Endothelial cell (in vitro differentiated cells): ENCODE measurements around the gene METAP1D. TPM values are rescaled to one million over a fixed set of nuclear protein-coding genes. Genes with fewer than 3 reads are reported as not detected.
A peak's percentile ranks its signal among the peaks of the same experiment; 100 is the strongest.

Source experiments
- DNase-seq: peaks from one replicate; pipeline ENCODE4 v3.0.0; 2021; ENCODE audit warnings: low spot score
- H3K27ac Mint-ChIP-seq: one replicate; pipeline ENCODE4 v1.8.0; 2021; ENCODE audit warnings: mixed read lengths, inconsistent platforms; ENCODE audit not compliant: unreplicated experiment
- H3K27me3 Mint-ChIP-seq: one replicate; pipeline ENCODE4 v1.8.0; 2021; ENCODE audit warnings: mild to moderate bottlenecking, moderate library complexity, mixed read lengths, inconsistent platforms; ENCODE audit not compliant: unreplicated experiment
- H3K36me3 Mint-ChIP-seq: one replicate; pipeline ENCODE4 v1.8.0; 2021; ENCODE audit warnings: mild to moderate bottlenecking, low read depth, mixed read lengths, inconsistent platforms; ENCODE audit not compliant: unreplicated experiment
- H3K4me1 Mint-ChIP-seq: one replicate; pipeline ENCODE4 v1.8.0; 2021; ENCODE audit warnings: mild to moderate bottlenecking, mixed read lengths, inconsistent platforms; ENCODE audit not compliant: unreplicated experiment
- H3K4me3 Mint-ChIP-seq: one replicate; pipeline ENCODE4 v1.8.0; 2021; ENCODE audit warnings: mild to moderate bottlenecking, mixed read lengths, inconsistent platforms; ENCODE audit not compliant: unreplicated experiment
- H3K9me3 Mint-ChIP-seq: one replicate; pipeline ENCODE4 v1.8.0; 2021; ENCODE audit warnings: mixed read lengths, inconsistent platforms; ENCODE audit not compliant: unreplicated experiment
- total RNA-seq: library from RNA; stranded (reverse); fragmentation: NEBNext Ultra II Directional; extraction: Animal tissue kit (Norgen Biotek cat#: 25700); gene quantifications from one replicate; pipeline ENCODE4 v1.2.1, GENCODE V29; 2021; ENCODE audit not compliant: unreplicated experiment
- TF ChIP-seq, protein P1 (sequence below): fragments of 200-600 bp; sonication (generic); IDR thresholded peaks from one replicate; pipeline ENCODE4 v1.5.0; 2021; ENCODE audit warnings: antibody characterized with exemption; ENCODE audit not compliant: unreplicated experiment

METAP1D gene
- total RNA-seq, 1 donor from 2014 or later, result 3.6 TPM

- TF ChIP-seq, protein P1, sequence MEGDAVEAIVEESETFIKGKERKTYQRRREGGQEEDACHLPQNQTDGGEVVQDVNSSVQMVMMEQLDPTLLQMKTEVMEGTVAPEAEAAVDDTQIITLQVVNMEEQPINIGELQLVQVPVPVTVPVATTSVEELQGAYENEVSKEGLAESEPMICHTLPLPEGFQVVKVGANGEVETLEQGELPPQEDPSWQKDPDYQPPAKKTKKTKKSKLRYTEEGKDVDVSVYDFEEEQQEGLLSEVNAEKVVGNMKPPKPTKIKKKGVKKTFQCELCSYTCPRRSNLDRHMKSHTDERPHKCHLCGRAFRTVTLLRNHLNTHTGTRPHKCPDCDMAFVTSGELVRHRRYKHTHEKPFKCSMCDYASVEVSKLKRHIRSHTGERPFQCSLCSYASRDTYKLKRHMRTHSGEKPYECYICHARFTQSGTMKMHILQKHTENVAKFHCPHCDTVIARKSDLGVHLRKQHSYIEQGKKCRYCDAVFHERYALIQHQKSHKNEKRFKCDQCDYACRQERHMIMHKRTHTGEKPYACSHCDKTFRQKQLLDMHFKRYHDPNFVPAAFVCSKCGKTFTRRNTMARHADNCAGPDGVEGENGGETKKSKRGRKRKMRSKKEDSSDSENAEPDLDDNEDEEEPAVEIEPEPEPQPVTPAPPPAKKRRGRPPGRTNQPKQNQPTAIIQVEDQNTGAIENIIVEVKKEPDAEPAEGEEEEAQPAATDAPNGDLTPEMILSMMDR, result no peak
- no peak within 1 kb of the TSS for H3K27ac Mint-ChIP-seq
- peaks cover 21% of the 10 kb centered on the region for H3K27me3 Mint-ChIP-seq
- peaks cover 4% of the 10 kb centered on the region for H3K36me3 Mint-ChIP-seq
- peak within 1 kb of the TSS; percentile 87 for H3K4me3 Mint-ChIP-seq
- peaks cover 21% of the 10 kb centered on the region for H3K4me1 Mint-ChIP-seq
- peak; percentile 82 for DNase-seq
- H3K9me3 Mint-ChIP-seq, result no peaks in the 10 kb centered on the region
Observed at GRCh38 chr2:172102391-172103359, 102.9 kb downstream of the METAP1D start, which contains the start of gene DLX2. Gene DLX2 (minus strand): TSS chr2:172102900. CDS start chr2:172102538, 362 bp downstream.

- peaks cover 19% of the 10 kb centered on the region for H3K27me3 Mint-ChIP-seq
- H3K4me3 Mint-ChIP-seq, result peak overlapping the region; percentile 81
- TF ChIP-seq, protein P1, result peak; percentile 94
- H3K4me1 Mint-ChIP-seq, result peaks cover 18% of the 10 kb centered on the region
- peak; percentile 96 for DNase-seq
- H3K27ac Mint-ChIP-seq, result no peak overlapping the region
- no peaks in the 10 kb centered on the region for H3K9me3 Mint-ChIP-seq
- H3K36me3 Mint-ChIP-seq, result no peaks in the 10 kb centered on the region
Observed at GRCh38 chr2:172103471-172104272, 103.9 kb downstream of the METAP1D start.

DNA sequence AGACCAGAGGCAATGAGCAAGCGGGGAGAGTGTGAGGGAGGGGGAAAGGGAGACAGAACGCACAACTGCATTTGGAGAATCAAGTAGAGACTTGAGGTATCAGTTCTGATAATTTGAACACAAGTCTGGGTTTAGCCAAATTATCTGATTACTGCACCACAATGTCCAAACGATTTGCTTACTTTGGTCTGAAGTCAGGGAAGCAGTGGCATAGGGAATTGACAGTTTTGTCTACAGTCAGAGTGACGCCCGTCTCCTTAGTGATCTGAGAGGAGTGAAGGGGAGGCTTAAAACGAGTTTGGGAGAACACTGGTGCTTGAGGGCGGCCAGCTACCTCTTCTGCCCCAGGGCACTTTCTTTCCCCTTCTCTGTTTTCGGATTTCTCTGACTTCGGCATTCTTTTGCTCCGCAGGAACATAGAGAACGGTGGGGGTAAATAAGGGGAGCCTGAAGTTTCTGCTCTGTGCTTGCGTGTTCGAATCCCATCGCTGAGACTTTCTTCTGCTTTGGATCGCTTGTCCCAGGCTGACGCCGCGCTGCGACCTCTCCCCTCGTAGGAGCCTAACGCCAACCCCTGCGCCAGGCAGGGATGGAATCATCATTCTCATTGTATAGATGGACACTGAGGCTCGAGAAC lies 105.8 kb downstream of the METAP1D start:
- no peak overlapping the region for H3K27ac Mint-ChIP-seq
- H3K27me3 Mint-ChIP-seq, result peaks cover 22% of the 10 kb centered on the region
- TF ChIP-seq, protein P1, result no peak
- DNase-seq, result no peak
- no peak overlapping the region for H3K4me3 Mint-ChIP-seq
- H3K36me3 Mint-ChIP-seq, result no peaks in the 10 kb centered on the region
- no peaks in the 10 kb centered on the region for H3K9me3 Mint-ChIP-seq
- H3K4me1 Mint-ChIP-seq, result peaks cover 21% of the 10 kb centered on the region

DNA sequence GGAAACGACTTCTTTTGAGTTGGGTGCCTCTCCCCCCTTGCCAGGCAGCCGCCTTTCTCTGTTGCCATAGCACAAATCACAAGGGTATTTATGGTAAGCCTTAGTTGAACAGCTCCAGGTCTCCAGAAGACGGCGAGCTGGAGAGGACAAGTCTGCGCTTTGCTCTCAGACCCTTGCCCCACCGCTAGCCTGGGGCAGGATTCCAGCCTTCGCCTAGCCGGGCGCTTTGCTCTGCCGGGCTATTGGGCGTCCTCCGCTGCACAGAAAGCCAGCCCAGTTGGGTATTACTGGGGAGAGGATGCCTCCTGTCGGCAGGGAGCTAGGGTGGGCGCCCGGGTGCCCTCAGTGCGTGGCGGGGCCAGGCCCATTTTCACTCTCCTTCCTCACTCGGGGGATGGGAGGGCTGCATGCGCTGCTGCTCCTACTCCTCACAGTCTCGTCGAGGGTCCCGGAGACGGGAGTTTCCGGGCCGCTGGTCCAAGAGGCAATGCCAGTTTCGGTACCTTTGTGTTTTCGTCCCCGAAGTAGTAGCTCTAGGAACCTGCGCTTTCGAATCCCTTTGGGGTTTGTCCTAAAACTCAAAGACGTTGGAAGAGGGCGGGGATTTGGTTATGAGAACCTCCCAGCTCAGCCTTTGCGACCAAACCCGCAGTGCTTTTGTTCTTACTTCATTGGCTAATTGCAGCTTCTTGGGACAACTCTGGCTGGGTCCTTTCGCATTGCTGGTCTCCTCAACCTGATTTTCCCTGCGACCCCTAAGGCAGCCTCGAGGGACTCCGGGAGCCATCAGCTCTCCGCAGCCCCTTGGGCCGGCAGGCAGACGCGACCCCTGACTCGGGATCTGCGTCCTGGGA lies 106.6 kb downstream of the METAP1D start:
- peaks cover 18% of the 10 kb centered on the region for H3K4me1 Mint-ChIP-seq
- H3K4me3 Mint-ChIP-seq, result peak overlapping the region; percentile 15
- peaks cover 19% of the 10 kb centered on the region for H3K27me3 Mint-ChIP-seq
- no peaks in the 10 kb centered on the region for H3K9me3 Mint-ChIP-seq
- no peak overlapping the region for H3K27ac Mint-ChIP-seq
- TF ChIP-seq, protein P1, result no peak
- H3K36me3 Mint-ChIP-seq, result no peaks in the 10 kb centered on the region
- no peak for DNase-seq
